Keratinocyte (primary cell): ENCODE measurements around the gene KBTBD8. TPM values are rescaled to one million over a fixed set of nuclear protein-coding genes. Genes with fewer than 3 reads are reported as not detected.

Source experiments
- DNase-seq: peaks from one replicate; pipeline ENCODE4 v3.0.0-alpha.2; 2011; ENCODE audit warnings: low read depth, missing footprints, low spot score
- FAIRE-seq: peaks from 2 replicates; lab custom pipeline; 2011; peaks lifted over from hg19 to GRCh38; lab: Jason Lieb, UNC
- H2AFZ ChIP-seq: 2 replicates; pipeline ENCODE4 v1.6.0; 2012; ENCODE audit warnings: low read length, control low read depth, inconsistent platforms; ENCODE audit not compliant: control insufficient read depth
- H3K27ac ChIP-seq: 2 replicates; pipeline ENCODE4 v1.5.1; 2011; ENCODE audit warnings: low read length; ENCODE audit not compliant: control insufficient read depth, insufficient read depth
- H3K27me3 ChIP-seq: 3 replicates; pipeline ENCODE4 v1.6.0; 2011; ENCODE audit warnings: low read length; ENCODE audit not compliant: control insufficient read depth, insufficient read depth; ENCODE audit errors: extremely low read depth
- H3K36me3 ChIP-seq, 2 experiments: 2 replicates in 1 of 2; 3 replicates in 1 of 2; pipeline ENCODE4 v1.5.1; 2011; ENCODE audit warnings: low read length in 2 of 2, mild to moderate bottlenecking in 1 of 2; ENCODE audit not compliant: control insufficient read depth in 2 of 2, insufficient read depth in 2 of 2; ENCODE audit errors: extremely low read depth in 1 of 2
- H3K4me1 ChIP-seq: 3 replicates; pipeline ENCODE4 v1.5.1; 2011; ENCODE audit warnings: low read length; ENCODE audit not compliant: control insufficient read depth, insufficient read depth; ENCODE audit errors: extremely low read depth
- H3K4me2 ChIP-seq: 3 replicates; pipeline ENCODE4 v1.6.0; 2011; ENCODE audit warnings: low read depth, low read length; ENCODE audit not compliant: control insufficient read depth, insufficient read depth; ENCODE audit errors: extremely low read depth
- H3K4me3 ChIP-seq, 3 experiments: fragments of 200-600 bp in 1 of 3; sonication (generic) in 1 of 3; 2 replicates in 2 of 3; 3 replicates in 1 of 3; pipeline ENCODE4 v1.5.1; 2011 to 2016; ENCODE audit warnings: low read length in 3 of 3, mild to moderate bottlenecking in 3 of 3, control low read depth in 2 of 3, inconsistent platforms in 1 of 3, low read depth in 1 of 3, mixed read lengths in 1 of 3, mixed run types in 1 of 3, moderate library complexity in 1 of 3; ENCODE audit not compliant: control insufficient read depth in 2 of 3, insufficient read depth in 2 of 3; ENCODE audit errors: extremely low read depth in 1 of 3
- H3K79me2 ChIP-seq: 2 replicates; pipeline ENCODE4 v1.6.0; 2012; ENCODE audit warnings: low read length; ENCODE audit not compliant: control insufficient read depth, insufficient read depth
- H3K9ac ChIP-seq: 3 replicates; pipeline ENCODE4 v1.6.0; 2011; ENCODE audit warnings: low read length; ENCODE audit not compliant: control insufficient read depth, insufficient read depth; ENCODE audit errors: extremely low read depth
- H3K9me1 ChIP-seq: 3 replicates; pipeline ENCODE4 v1.6.0; 2011; ENCODE audit warnings: low read length; ENCODE audit not compliant: control insufficient read depth, insufficient read depth; ENCODE audit errors: extremely low read depth
- H3K9me3 ChIP-seq: 2 replicates; pipeline ENCODE4 v1.5.1; 2012; ENCODE audit warnings: low read depth, low read length; ENCODE audit not compliant: control insufficient read depth
- H4K20me1 ChIP-seq: 3 replicates; pipeline ENCODE4 v1.6.0; 2011; ENCODE audit warnings: low read length; ENCODE audit not compliant: control insufficient read depth, insufficient read depth; ENCODE audit errors: extremely low read depth
- CTCF ChIP-seq, 3 experiments: IDR thresholded peaks in 1 of 3; conservative IDR thresholded peaks in 1 of 3; optimal IDR thresholded peaks in 1 of 3; 2 replicates in 2 of 3; 3 replicates in 1 of 3; pipeline versions ENCODE3 to v1.5.1; 2011; ENCODE audit warnings: low read length in 3 of 3, mild to moderate bottlenecking in 3 of 3, moderate library complexity in 2 of 3, control low read depth in 1 of 3, inconsistent platforms in 1 of 3; ENCODE audit not compliant: insufficient read depth in 2 of 3; ENCODE audit errors: extremely low read depth in 1 of 3
- EZH2 ChIP-seq: IDR thresholded peaks from one replicate; pipeline ENCODE4 v1.6.1; 2012; ENCODE audit warnings: inconsistent platforms, mild to moderate bottlenecking, low read length, moderate library complexity
- dilution Hi-C: fragments of 300-500 bp; cut with MboI; formaldehyde crosslinking; loops from one replicate; pipeline ENCODE4 v1.7.0; 2020; ENCODE audit warnings: low sequenced_read_pairs; ENCODE audit not compliant: extremely low pct_ligation_motif_present
- polyA plus RNA-seq, 5 experiments: library from polyadenylated mRNA; depleted of rRNA in 3 of 5; stranded (reverse) in 3 of 5; stranded (forward) in 1 of 5; unstranded in 1 of 5; fragments of >200 nt; gene quantifications; 1 replicate in 1 of 5; 2 replicates in 3 of 5; 3 replicates in 1 of 5; pipeline versions ENCODE4 v1.2.1 to v1.2.3, GENCODE V29; 2011 to 2012; ENCODE audit warnings: missing spikeins in 2 of 5, low read depth in 1 of 5, low replicate concordance in 1 of 5

Gene KBTBD8
- polyA plus RNA-seq, 1 donor (not counting 4 experiments of a cell fraction or from before 2014, with no cell fraction given): 7.5 TPM

GRCh38 chr3:67048067-67048714, 50.1 kb downstream of the KBTBD8 start:
- no peak overlapping the region for H3K27ac ChIP-seq
- H3K4me2 ChIP-seq: no peak overlapping the region
- dilution Hi-C loops: no loop called here
- no peak overlapping the region for H3K9ac ChIP-seq
- no peaks in the 10 kb centered on the region for H3K36me3 ChIP-seq
- FAIRE-seq (no peak), DNase-seq (no peak)
- H3K9me1 ChIP-seq: no peaks in the 10 kb centered on the region
- H3K27me3 ChIP-seq: no peaks in the 10 kb centered on the region
- no peaks in the 10 kb centered on the region for H3K79me2 ChIP-seq
- no peak overlapping the region for H2AFZ ChIP-seq
- no peak overlapping the region for H3K4me3 ChIP-seq
- no peaks in the 10 kb centered on the region for H3K9me3 ChIP-seq
- TF ChIP-seq CTCF (optimal IDR thresholded peaks at IDR 0.05 in 1 of 3, IDR thresholded peaks at IDR 0.05 in 1 of 3, conservative IDR thresholded peaks at IDR 0.05 in 1 of 3; ENCODE audit: extremely low read depth in 1 of 3, insufficient read depth in 2 of 3, low read length in 3 of 3) (no peak), EZH2 (no peak)
- H4K20me1 ChIP-seq: no peaks in the 10 kb centered on the region
- no peaks in the 10 kb centered on the region for H3K4me1 ChIP-seq

- Histone ChIP-seq H3K4me2 (no peak overlapping the region), H3K4me1 (no peaks in the 10 kb centered on the region), H4K20me1 (no peaks in the 10 kb centered on the region), H3K9me3 (no peaks in the 10 kb centered on the region), H3K27me3 (no peaks in the 10 kb centered on the region), H3K79me2 (no peaks in the 10 kb centered on the region), H3K36me3 (no peaks in the 10 kb centered on the region), H3K27ac (no peak overlapping the region), H3K4me3 (no peak overlapping the region), H2AFZ (no peak overlapping the region), H3K9me1 (no peaks in the 10 kb centered on the region), H3K9ac (no peak overlapping the region)
- FAIRE-seq (no peak), DNase-seq (no peak)
- TF ChIP-seq EZH2: no peak
- no peak for TF ChIP-seq CTCF (optimal IDR thresholded peaks at IDR 0.05 in 1 of 3, IDR thresholded peaks at IDR 0.05 in 1 of 3, conservative IDR thresholded peaks at IDR 0.05 in 1 of 3; ENCODE audit: extremely low read depth in 1 of 3, insufficient read depth in 2 of 3, low read length in 3 of 3)
- dilution Hi-C loops: no loop called here
These were observed 50.6 kb downstream of the KBTBD8 start for GRCh38 chr3:67048715-67049074.
